HG02884 (cell line): ENCODE results near the gene RYR3.

ENCODE experiments used
- ATAC-seq: cut with Tn5 transposase; IDR thresholded peaks from one replicate; pipeline ENCODE4 v1.9.1; 2021; ENCODE audit warnings: mild to moderate bottlenecking, moderate library complexity; ENCODE audit not compliant: unreplicated experiment

The RYR3 gene

GRCh38 chr15:33317896-33318295 lies 7.1 kb downstream of the RYR3 start:
- no peak for ATAC-seq

DNA sequence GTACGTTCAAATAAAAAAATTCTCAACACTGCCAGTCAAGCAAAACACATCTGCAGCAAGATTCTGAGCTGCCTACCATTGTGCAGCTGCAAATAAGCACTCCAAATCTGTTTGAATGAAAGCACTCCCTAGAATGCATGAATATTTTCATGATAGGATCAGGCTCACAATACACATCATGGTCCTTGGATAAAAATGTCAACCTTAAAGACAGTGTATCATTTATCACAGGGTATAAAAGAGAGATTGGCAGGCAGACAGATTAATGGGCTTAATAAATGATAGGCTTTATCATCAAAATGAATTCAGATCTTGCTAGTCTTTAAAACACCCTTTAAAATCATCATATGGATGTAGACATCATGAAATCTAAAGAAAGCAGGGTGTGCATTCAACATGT lies 9.2 kb downstream of the RYR3 start:
- no peak for ATAC-seq

- ATAC-seq = no peak
Measured at GRCh38 chr15:33322091-33322490, 11.3 kb downstream of the RYR3 start.

DNA sequence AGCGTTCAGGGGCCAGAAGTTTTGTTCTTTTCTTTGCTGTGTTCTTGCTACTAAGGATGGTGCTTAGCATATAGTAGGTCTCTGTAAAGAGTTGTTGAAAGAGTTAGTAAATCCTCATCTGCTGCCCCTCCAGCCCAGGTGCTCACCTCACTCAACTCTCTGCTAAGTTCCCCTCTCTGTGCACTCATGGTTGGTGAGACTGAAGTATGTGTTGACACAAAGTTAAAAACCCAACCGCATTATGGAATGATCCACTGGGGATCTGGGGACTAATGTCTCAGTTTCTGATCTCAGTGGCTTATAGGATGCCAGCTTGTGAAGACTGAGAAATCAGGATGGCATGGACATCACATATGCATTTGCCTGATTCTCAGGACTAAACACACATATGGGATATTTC lies 13.8 kb downstream of the RYR3 start:
- no peak for ATAC-seq

GRCh38 chr15:33326908-33327307 lies 16.1 kb downstream of the RYR3 start:
- ATAC-seq = no peak

DNA sequence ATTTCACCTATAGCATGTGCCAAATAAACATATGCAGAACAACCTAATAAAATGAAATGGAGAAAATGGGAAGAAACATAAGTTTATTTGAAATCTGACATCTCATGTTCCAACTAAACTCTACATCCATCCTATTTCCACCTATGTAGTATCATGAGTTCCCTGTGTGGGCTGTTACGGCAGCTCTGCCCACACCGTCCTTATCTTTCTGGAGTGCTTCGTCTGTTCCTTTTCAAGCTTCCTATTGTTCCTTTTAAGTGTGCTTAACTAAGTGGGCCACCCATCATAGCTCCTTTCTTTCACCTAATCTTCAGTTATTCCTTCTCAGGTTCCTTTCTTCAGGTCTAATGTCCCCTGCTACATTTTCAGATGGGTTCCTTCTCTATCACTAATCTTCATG lies 17.3 kb downstream of the RYR3 start:
- ATAC-seq = no peak

GRCh38 chr15:33329457-33329856 lies 18.7 kb downstream of the RYR3 start:
- ATAC-seq = no peak

GRCh38 chr15:33330931-33331330 lies 20.2 kb downstream of the RYR3 start:
- ATAC-seq = no peak

DNA sequence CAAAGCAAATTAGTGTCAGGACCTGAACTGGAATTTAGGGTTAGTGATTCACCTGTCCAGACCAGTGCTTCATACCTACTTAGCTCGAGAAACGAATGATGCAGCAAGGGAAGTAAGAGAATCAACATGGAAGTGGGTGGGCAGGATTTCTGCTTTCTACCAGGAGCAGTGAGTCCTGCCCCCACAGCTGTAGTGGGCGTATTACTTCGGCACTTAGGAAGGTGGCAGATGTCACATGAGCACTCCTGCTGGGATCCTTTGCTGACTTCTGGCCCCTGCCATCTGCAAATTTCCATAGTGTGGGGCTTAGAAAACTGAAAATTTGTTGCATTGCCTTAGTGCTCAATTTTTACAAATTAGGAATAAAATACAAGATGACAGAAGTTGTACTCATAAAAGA lies 31.2 kb downstream of the RYR3 start:
- no peak for ATAC-seq

GRCh38 chr15:33343275-33343674 lies 32.5 kb downstream of the RYR3 start:
- ATAC-seq = no peak

GRCh38 chr15:33344111-33344510 lies 33.3 kb downstream of the RYR3 start:
- ATAC-seq = no peak

GRCh38 chr15:33344530-33344929 lies 33.8 kb downstream of the RYR3 start:
- no peak for ATAC-seq

DNA sequence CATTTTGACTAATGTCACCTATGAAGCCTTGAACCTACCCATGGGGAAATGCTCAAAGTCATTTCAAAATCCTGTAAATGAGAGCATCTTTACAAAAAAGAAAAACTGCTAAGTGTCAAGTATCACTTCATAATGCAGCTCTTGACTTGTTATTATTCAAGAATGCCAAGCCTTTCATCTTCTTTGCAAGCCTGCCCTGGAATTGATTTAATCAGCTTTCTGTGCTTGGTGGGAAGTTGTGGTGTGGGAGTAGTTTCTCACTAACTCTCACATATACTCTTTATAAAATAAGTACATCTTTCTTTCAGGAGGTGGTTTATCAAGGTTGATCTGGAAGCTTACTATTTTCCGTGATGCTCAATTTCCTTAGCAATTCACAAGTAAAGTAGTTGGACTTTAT lies 43.6 kb downstream of the RYR3 start:
- ATAC-seq = no peak

DNA sequence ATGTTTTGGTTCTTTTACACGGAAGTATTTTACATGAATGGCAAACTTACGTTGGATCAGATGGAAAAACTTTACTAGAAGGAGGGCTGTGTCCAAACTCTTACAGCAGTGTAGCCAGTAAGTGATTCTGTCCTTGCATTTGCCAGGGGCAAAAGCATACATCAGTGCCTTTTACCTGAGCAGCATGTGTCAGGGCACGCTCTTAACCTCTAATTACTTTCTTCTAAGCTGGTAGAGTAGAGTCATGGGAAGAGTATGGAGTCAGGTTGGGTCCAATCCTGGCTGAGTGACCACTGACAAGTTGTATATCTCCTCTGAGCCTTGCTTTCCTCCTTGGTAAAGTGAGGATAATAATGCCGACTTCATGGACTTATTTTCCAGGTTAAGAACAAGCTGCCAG lies 47.1 kb downstream of the RYR3 start:
- no peak for ATAC-seq

DNA sequence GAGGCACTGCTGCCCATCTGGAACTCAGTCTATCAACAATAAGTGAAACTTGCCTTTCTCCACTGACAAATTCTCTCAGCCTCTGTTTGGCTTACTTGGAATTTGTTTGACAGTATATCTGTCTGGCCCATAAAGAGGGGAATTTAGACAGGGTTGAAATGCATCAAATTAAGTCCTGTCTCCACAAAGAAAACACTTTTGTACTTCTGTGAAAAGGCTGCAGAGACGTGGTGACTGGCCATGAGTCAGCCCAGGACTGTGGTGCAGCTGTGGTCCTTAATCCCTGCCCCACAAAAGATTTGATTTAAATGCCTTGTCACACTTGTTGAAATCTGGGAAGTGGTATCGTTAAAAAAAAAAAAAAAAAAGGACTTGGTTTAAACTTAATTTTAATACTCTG lies 47.5 kb downstream of the RYR3 start:
- no peak for ATAC-seq

DNA sequence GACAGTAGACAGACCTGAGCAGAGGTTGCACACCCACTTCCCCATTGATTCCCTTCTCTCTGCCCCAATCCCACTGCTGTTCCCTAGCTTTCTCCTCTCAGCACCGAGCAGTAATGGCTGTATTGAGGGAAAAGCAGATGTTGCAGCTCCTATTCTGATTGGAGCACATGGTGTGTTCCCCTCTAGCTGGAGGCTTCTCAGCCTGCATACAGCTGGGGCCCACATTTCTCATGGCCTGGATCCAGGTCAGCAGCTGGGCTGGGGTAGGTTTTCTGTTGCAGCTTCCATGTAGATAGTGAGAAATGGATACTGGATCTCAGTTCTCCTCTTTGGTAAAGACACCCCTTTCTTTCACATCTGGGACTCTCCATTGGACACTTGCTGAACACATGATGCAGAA lies 50.1 kb downstream of the RYR3 start:
- ATAC-seq = no peak

- no peak for ATAC-seq
Measured at GRCh38 chr15:33369941-33370622, 59.3 kb downstream of the RYR3 start.

GRCh38 chr15:33370623-33371020 lies 59.9 kb downstream of the RYR3 start:
- no peak for ATAC-seq

DNA sequence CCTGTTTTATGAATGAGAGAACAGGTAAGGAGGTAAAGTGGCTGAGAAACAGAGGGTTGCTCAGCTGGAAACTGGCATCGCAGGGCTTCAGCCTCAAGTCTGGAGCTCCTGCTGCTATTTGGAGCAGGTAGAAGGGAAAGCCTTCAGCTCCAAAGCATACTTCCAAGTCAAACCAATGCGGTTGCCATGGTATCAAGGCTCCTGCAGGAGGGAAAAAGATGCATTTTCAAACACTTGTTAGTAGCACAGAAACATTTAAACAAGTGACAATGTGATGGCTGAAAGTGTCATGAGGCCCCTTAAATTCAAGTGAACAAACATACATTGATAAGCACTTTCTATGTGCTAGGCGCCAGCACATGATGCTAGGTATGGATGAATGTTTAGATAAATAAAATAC lies 60.4 kb downstream of the RYR3 start:
- ATAC-seq = no peak

DNA sequence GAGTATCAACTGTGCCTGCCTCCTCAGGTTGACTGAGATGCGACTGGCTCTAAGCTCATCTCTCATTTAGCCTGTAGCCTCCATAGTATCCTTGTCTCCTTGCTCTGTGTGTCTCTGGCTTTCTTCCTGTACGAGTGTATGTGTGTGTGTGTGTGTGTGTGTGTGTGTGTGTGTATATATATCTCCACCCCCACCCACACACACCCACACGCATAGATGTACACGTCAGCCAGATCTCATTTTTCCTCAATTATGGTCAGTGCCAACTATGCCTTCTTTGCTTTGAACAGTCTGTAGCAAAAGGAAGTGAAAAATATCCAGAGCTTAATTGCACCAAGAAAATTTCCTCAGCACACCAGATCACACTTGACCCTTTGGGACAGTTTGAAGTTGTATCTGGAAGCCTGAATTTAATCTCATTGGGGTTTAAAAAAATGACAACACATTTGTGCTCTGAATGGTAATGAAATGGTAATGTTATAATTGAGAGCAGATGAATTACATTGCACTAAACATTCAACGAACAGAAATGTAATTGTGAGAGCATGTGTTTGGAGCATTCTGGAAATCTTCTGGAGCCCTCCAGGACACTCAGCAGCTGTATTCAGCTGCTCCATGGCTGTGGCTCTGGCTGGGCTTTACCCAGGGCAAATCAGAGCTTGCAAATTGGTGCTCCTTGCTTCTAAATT lies 63.6 kb downstream of the RYR3 start:
- ATAC-seq = no peak

DNA sequence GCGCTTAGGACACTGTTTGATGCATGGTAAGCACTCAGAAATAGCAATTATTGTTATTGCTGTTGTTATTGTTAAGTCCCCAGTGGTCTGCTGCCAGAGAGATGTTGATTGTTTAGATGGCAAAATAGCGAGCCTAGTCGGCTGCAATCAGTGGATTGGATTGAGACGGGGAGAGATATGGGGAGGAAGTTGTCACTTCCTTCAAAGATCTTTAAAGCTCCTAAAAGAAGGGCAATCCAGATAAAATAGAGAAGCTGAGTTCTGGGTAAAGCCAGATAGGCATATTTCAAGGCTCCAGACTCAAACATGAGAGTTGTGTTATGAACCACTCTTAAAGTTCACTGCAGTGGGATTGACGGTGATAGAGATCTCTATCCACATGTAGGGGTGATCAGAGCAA lies 64.5 kb downstream of the RYR3 start:
- no peak for ATAC-seq

DNA sequence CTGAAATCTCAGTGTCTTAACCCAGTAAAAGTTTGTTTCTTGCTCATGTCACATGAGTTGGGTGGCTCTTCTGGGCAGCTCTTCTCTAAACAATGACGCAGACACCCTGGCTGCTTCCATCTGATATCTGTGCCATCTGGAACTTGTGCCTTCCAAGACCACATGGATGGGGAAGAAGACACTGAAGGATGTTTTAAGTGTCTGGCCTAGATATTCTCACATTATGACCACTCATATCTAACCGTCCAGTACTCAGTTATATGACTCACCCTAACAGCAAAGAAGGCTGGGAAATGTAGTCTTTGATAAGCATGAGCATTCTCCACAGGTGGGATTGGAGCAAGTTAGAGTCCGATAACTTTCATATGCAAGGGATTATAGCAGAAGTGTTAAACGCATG lies 66.4 kb downstream of the RYR3 start:
- ATAC-seq = no peak
